GM06990 (cell line): ENCODE results near the gene GOLGA3.
"Not testable (repeated sequence)": the region's sequence is repeated elsewhere in the genome, so short reads cannot be mapped to it uniquely, and the experiment has no call there.

Experiments used
- DNase-seq: peaks from one replicate; pipeline ENCODE4 v3.0.0-alpha.2; 2011; ENCODE audit not compliant: insufficient read length; ENCODE audit errors: extremely low read depth
- H3K27me3 ChIP-seq: replicated peaks from 2 replicates; pipeline ENCODE4 v1.6.0; 2011; ENCODE audit warnings: low read length; ENCODE audit not compliant: control insufficient read depth, insufficient read depth
- H3K36me3 ChIP-seq: 2 replicates; pipeline ENCODE4 v1.5.1; 2011; ENCODE audit warnings: low read length; ENCODE audit not compliant: control insufficient read depth, insufficient read depth
- H3K4me3 ChIP-seq: replicated peaks from 2 replicates; pipeline ENCODE4 v1.5.1; 2011; ENCODE audit warnings: low read depth, mild to moderate bottlenecking, control low read depth, low read length
- TF ChIP-seq, protein P1 (sequence below): IDR thresholded peaks from 2 replicates; pipeline ENCODE4 v1.5.1; 2011; ENCODE audit warnings: low read length, control low read depth, mild to moderate bottlenecking, inconsistent platforms; ENCODE audit not compliant: insufficient read depth, poor library complexity, severe bottlenecking

GOLGA3 gene, protein sequence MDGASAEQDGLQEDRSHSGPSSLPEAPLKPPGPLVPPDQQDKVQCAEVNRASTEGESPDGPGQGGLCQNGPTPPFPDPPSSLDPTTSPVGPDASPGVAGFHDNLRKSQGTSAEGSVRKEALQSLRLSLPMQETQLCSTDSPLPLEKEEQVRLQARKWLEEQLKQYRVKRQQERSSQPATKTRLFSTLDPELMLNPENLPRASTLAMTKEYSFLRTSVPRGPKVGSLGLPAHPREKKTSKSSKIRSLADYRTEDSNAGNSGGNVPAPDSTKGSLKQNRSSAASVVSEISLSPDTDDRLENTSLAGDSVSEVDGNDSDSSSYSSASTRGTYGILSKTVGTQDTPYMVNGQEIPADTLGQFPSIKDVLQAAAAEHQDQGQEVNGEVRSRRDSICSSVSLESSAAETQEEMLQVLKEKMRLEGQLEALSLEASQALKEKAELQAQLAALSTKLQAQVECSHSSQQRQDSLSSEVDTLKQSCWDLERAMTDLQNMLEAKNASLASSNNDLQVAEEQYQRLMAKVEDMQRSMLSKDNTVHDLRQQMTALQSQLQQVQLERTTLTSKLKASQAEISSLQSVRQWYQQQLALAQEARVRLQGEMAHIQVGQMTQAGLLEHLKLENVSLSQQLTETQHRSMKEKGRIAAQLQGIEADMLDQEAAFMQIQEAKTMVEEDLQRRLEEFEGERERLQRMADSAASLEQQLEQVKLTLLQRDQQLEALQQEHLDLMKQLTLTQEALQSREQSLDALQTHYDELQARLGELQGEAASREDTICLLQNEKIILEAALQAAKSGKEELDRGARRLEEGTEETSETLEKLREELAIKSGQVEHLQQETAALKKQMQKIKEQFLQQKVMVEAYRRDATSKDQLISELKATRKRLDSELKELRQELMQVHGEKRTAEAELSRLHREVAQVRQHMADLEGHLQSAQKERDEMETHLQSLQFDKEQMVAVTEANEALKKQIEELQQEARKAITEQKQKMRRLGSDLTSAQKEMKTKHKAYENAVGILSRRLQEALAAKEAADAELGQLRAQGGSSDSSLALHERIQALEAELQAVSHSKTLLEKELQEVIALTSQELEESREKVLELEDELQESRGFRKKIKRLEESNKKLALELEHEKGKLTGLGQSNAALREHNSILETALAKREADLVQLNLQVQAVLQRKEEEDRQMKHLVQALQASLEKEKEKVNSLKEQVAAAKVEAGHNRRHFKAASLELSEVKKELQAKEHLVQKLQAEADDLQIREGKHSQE (N-terminal part only)

DNA sequence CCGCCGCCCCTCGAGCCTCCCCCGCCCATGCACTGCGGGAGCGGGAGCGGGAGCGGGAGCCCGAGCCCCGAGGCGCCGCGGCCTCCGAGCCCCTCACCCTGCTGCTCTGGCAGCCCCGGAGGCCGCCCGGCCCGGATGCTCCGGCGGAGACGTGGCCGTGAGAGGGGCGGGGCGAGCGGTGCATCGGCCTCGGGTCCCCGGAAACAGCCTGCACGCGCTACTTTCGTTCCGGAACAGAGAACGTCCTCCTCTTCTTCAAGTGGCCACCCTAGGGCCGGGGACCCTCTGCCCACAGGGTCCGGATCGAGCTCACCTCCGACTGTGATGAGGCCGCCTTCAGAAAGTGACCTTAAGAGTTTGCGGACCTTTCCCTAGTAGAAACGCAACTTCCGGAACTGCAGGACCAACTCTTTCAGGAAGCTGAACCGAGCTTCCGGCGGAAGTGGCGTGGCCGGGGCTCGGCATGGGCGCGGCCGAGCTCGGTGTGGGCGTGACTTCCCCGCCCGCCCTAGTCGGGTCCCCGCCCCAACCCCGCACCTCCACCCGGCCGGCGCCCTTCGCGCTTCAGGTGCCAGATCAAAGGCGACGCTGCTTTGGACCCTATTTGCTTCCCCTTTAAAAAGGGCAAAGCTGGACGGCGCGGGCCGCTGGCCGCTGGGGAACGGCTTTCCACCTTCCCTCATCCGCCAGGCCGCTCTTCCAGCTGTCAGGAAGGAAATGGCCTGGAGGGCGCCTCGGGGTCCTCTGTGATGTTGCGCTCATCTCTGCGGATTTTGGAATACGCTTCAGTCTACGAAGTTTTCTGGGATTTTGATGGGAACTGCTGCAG is at the start of gene GOLGA3:
Gene GOLGA3 (minus strand): TSS at position 164 of the 829 bp plus-strand sequence. CDS start 6,741 bp downstream, outside the sequence.
- Histone ChIP-seq H3K27me3 (no peaks in the 10 kb centered on the region), H3K36me3 (peaks cover 18% of the 10 kb centered on the region), H3K4me3 (peak within 1 kb of the TSS; percentile 80)
- TF ChIP-seq, protein P1, sequence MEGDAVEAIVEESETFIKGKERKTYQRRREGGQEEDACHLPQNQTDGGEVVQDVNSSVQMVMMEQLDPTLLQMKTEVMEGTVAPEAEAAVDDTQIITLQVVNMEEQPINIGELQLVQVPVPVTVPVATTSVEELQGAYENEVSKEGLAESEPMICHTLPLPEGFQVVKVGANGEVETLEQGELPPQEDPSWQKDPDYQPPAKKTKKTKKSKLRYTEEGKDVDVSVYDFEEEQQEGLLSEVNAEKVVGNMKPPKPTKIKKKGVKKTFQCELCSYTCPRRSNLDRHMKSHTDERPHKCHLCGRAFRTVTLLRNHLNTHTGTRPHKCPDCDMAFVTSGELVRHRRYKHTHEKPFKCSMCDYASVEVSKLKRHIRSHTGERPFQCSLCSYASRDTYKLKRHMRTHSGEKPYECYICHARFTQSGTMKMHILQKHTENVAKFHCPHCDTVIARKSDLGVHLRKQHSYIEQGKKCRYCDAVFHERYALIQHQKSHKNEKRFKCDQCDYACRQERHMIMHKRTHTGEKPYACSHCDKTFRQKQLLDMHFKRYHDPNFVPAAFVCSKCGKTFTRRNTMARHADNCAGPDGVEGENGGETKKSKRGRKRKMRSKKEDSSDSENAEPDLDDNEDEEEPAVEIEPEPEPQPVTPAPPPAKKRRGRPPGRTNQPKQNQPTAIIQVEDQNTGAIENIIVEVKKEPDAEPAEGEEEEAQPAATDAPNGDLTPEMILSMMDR: no peak
- DNase-seq: peak; percentile 96

DNA sequence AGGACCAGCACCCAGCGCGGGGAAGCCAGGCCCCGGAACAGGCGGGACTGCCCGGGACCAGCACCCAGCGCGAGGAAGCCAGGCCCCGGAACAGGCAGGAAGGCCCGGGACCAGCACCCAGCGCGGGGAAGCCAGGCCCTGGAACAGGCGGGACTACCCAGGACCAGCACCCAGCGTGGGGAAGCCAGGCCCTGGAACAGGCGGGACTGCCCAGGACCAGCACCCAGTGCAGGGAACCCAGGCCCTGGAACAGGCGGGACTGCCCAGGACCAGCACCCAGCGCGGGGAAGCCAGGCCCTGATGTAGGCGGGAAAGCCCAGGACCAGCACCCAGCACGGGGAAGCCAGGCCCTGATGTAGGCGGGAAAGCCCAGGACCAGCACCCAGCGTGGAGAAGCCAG is 46.0 kb upstream of the GOLGA3 start:
- not testable (repeated sequence) for H3K27me3 ChIP-seq, H3K4me3 ChIP-seq, DNase-seq
- H3K36me3 ChIP-seq: peaks cover 29% of the 10 kb centered on the region

DNA sequence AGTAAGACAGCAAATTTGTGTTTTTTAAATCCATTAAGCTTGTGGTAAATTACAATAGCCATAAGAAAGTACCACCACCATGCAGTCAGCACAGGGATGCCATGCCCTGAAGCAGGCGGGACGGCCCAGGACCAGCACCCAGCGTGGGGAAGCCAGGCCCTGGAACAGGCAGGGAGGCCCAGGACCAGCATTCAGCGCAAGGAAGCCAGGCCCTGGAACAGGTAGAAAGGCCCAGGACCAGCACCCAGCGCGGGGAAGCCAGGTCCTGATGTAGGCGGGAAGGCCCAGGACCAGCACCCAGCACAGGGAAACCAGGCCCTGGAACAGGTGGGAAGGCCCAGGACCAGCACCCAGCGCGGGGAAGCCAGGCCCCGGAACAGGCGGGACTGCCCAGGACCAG is 45.5 kb upstream of the GOLGA3 start:
- H3K4me3 ChIP-seq: no peak overlapping the region
- no peak for DNase-seq
- H3K27me3 ChIP-seq: no peaks in the 10 kb centered on the region
- peaks cover 33% of the 10 kb centered on the region for H3K36me3 ChIP-seq
- TF ChIP-seq, protein P1: no peak

DNA sequence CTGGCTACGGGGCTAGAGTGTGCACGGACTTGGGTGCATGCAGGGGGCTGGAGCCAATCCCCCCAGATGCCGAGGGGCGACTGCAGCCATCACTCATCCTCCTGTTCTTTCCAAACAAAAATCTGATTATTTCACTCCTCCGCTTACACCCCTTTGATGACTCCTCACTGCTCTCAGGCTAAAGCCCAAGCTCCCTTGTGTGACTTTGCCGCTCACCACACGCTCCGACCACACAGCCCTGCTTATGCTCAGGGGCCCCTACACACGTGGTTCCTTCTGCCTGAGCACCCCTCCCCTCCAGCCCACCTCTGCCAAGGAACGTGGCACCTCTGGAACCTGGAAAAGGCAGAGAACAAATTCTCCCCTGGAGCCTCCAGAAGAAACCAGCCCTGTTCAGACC is 45.1 kb upstream of the GOLGA3 start:
- DNase-seq: no peak
- no peak overlapping the region for H3K4me3 ChIP-seq
- TF ChIP-seq, protein P1: no peak
- no peaks in the 10 kb centered on the region for H3K27me3 ChIP-seq
- H3K36me3 ChIP-seq: peaks cover 33% of the 10 kb centered on the region

DNA sequence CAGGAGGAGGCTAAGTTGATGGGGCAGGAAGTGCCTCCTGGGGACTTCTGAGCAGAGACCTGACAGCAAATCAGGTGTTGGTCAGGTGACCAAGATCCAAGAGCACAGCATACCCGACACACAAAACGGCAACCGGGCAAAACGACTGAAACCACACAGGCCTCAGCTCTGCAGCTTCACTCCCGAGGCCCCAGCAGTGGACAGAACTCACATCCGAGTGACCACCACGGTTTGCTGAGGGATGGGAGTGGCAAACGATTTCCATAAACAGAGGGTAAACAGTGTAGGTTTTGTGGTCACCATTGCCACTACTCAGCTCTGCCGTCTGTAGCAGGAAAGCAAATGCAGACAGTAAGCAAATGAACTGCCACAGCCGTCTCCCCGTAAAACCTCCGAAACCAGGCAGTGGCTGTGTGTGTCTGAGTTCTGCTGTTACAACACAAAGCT is 44.3 kb upstream of the GOLGA3 start:
- Histone ChIP-seq H3K27me3 (no peaks in the 10 kb centered on the region), H3K36me3 (peaks cover 33% of the 10 kb centered on the region), H3K4me3 (no peak overlapping the region)
- DNase-seq: no peak
- TF ChIP-seq, protein P1: no peak
